K562 (cell line): ENCODE measurements around the gene LRP2BP.

Source experiments
- CTCF ChIP-seq, 3 experiments: IDR thresholded peaks in 2 of 3; conservative IDR thresholded peaks in 1 of 3; 2 replicates each; pipeline ENCODE4 v1.5.1; 2011 to 2012; ENCODE audit warnings: low read length in 3 of 3, mild to moderate bottlenecking in 3 of 3, control low read depth in 2 of 3, improper control_type of control experiment in 1 of 3, inconsistent platforms in 1 of 3, low read depth in 1 of 3, mixed read lengths in 1 of 3, moderate library complexity in 1 of 3; ENCODE audit not compliant: insufficient read depth in 2 of 3
- E4F1 ChIP-seq: fragments of 250-450 bp; sonication (Bioruptor Pico); IDR thresholded peaks from 2 replicates; pipeline ENCODE4 v1.5.0; 2021; ENCODE audit warnings: mild to moderate bottlenecking, borderline replicate concordance
- NFYB ChIP-seq: IDR thresholded peaks from 2 replicates; pipeline ENCODE4 v1.6.1; 2011; ENCODE audit warnings: mild to moderate bottlenecking, moderate library complexity; ENCODE audit not compliant: insufficient read length; ENCODE audit errors: extremely low read depth
- NKRF ChIP-seq: fragments of 450-650 bp; IDR thresholded peaks from 2 replicates; pipeline ENCODE4 v1.6.1; 2016; ENCODE audit warnings: borderline replicate concordance
- POLR2A ChIP-seq: fragments of 450-650 bp; conservative IDR thresholded peaks from 2 replicates; pipeline ENCODE4 v1.6.1; 2016
- RCOR1 ChIP-seq, 2 experiments: IDR thresholded peaks; 2 replicates each; pipeline ENCODE4 v1.6.1; 2012; ENCODE audit warnings: low read depth in 2 of 2, low read length in 2 of 2, borderline replicate concordance in 1 of 2, improper control_type of control experiment in 1 of 2

DNA sequence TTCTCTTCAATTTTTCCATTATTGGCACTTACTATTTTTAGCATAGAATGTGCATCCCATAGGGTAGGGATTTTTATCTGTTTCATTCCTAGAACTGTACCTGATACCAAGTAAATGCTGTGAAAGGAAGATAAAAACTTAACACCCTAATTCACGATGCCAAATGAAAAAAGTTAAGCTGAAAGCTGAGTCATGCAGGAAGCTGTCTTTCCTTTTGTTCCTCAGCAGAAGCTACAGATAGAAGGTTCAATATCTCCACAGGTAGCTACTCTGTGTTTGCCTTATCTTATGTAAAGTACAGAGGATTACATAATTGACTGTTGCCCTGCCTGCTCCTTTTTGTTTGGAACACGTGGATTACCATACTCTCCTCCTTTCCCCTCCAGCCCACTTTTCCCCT lies 77.0 kb downstream of the LRP2BP start:
- TF ChIP-seq NKRF, result no peak
- TF ChIP-seq RCOR1 (IDR thresholded peaks at IDR 0.05; ENCODE audit: borderline replicate concordance in 1 of 2, low read depth in 2 of 2, low read length in 2 of 2), result peak in 1 of 2 experiments; percentile 71; a peak in 2 of 4 replicates
- no peak for TF ChIP-seq E4F1 (CRISPR knock-in tag)
- no peak for TF ChIP-seq POLR2A
- no peak for TF ChIP-seq NFYB
- no peak for TF ChIP-seq CTCF (IDR thresholded peaks at IDR 0.05 in 2 of 3, conservative IDR thresholded peaks at IDR 0.05 in 1 of 3; ENCODE audit: insufficient read depth in 2 of 3, low read depth in 1 of 3, low read length in 3 of 3)
